Measurements from ENCODE around the gene MAPKAPK3. TPM values are rescaled to one million over a fixed set of nuclear protein-coding genes. Genes with fewer than 3 reads are reported as not detected.

The MAPKAPK3 gene
- total and polyA plus RNA-seq, 2 experiments from 2014 or later = 33.2 to 72.1 TPM

GRCh38 chr3:50653937-50654595 lies 37.1 kb downstream of the MAPKAPK3 start:
- 77 to 94% methylated on average over 3 of the region's 3 CpGs for WGBS, 2 experiments (ENCODE audit: low coverage in 1 of 2, low lambda C conversion rate in 2 of 2, missing lambda C conversion rate in 2 of 2)
- Histone ChIP-seq H3K79me2 (ENCODE audit: insufficient read depth) (no peaks in the 10 kb centered on the region), H3K4me2 (ENCODE audit: unreplicated experiment) (no peak overlapping the region), H3K9ac (no peak overlapping the region), H3K4me3 (no peak overlapping the region), H3K27me3 (replicated peaks; ENCODE audit: insufficient read depth) (no peaks in the 10 kb centered on the region), H2AFZ (no peak overlapping the region), H3K4me1 (ENCODE audit: insufficient read depth) (peaks cover 27% of the 10 kb centered on the region), H4K20me1 (ENCODE audit: insufficient read depth) (no peaks in the 10 kb centered on the region), H3F3A (ENCODE audit: insufficient read depth) (no peaks in the 10 kb centered on the region), H3K27ac (no peak overlapping the region), H3K9me3 (ENCODE audit: low read depth) (no peaks in the 10 kb centered on the region), H3K9me2 (ENCODE audit: insufficient read depth) (no peaks in the 10 kb centered on the region), H3K36me3 (ENCODE audit: low read depth) (no peaks in the 10 kb centered on the region)
- DNase-seq = no peak
- in situ Hi-C loops (cut with MboI) = no loop called here
- TF ChIP-seq EZH2phosphoT487 (IDR thresholded peaks at IDR 0.05; ENCODE audit: insufficient read depth, low read depth) (no peak), EZH2 (IDR thresholded peaks at IDR 0.05; ENCODE audit: insufficient read depth, poor library complexity, severe bottlenecking) (no peak)

- H3K4me1 ChIP-seq (ENCODE audit: insufficient read depth) = peaks cover 21% of the 10 kb centered on the region
- no peak overlapping the region for H3K4me3 ChIP-seq
- 29 to 31% methylated on average over 3 of the region's 3 CpGs for WGBS, 2 experiments (ENCODE audit: low coverage in 1 of 2, low lambda C conversion rate in 2 of 2, missing lambda C conversion rate in 2 of 2)
- no peaks in the 10 kb centered on the region for H3K36me3 ChIP-seq (ENCODE audit: low read depth)
- no peak overlapping the region for H2AFZ ChIP-seq
- H3K9me3 ChIP-seq (ENCODE audit: low read depth) = no peaks in the 10 kb centered on the region
- no peaks in the 10 kb centered on the region for H3K27me3 ChIP-seq (replicated peaks; ENCODE audit: insufficient read depth)
- H3K79me2 ChIP-seq (ENCODE audit: insufficient read depth) = no peaks in the 10 kb centered on the region
- H3K9ac ChIP-seq = no peak overlapping the region
- no peaks in the 10 kb centered on the region for H3K9me2 ChIP-seq (ENCODE audit: insufficient read depth)
- peak; percentile 64 for DNase-seq
- no peaks in the 10 kb centered on the region for H4K20me1 ChIP-seq (ENCODE audit: insufficient read depth)
- H3K27ac ChIP-seq = no peak overlapping the region
- TF ChIP-seq EZH2 (IDR thresholded peaks at IDR 0.05; ENCODE audit: insufficient read depth, poor library complexity, severe bottlenecking) (no peak), EZH2phosphoT487 (IDR thresholded peaks at IDR 0.05; ENCODE audit: insufficient read depth, low read depth) (no peak)
- in situ Hi-C loops (cut with MboI) = no loop called here
- no peaks in the 10 kb centered on the region for H3F3A ChIP-seq (ENCODE audit: insufficient read depth)
- H3K4me2 ChIP-seq (ENCODE audit: unreplicated experiment) = no peak overlapping the region
These were observed 38.3 kb downstream of the MAPKAPK3 start for GRCh38 chr3:50655009-50655830.

GRCh38 chr3:50656417-50657195 lies 39.7 kb downstream of the MAPKAPK3 start:
- H3K4me1 ChIP-seq (ENCODE audit: insufficient read depth) = peaks cover 21% of the 10 kb centered on the region
- TF ChIP-seq EZH2 (IDR thresholded peaks at IDR 0.05; ENCODE audit: insufficient read depth, poor library complexity, severe bottlenecking) (no peak), EZH2phosphoT487 (IDR thresholded peaks at IDR 0.05; ENCODE audit: insufficient read depth, low read depth) (no peak)
- H3K4me2 ChIP-seq (ENCODE audit: unreplicated experiment) = no peak overlapping the region
- H2AFZ ChIP-seq = no peak overlapping the region
- WGBS, 2 experiments (ENCODE audit: low coverage in 1 of 2, low lambda C conversion rate in 2 of 2, missing lambda C conversion rate in 2 of 2) = 68 to 72% methylated on average over 8 of the region's 8 CpGs
- no peaks in the 10 kb centered on the region for H3K79me2 ChIP-seq (ENCODE audit: insufficient read depth)
- no peaks in the 10 kb centered on the region for H3K9me2 ChIP-seq (ENCODE audit: insufficient read depth)
- H3F3A ChIP-seq (ENCODE audit: insufficient read depth) = no peaks in the 10 kb centered on the region
- H3K27me3 ChIP-seq (replicated peaks; ENCODE audit: insufficient read depth) = no peaks in the 10 kb centered on the region
- in situ Hi-C loops (cut with MboI) = no loop called here
- H3K9me3 ChIP-seq (ENCODE audit: low read depth) = no peaks in the 10 kb centered on the region
- H3K9ac ChIP-seq = no peak overlapping the region
- no peak overlapping the region for H3K4me3 ChIP-seq
- H3K36me3 ChIP-seq (ENCODE audit: low read depth) = no peaks in the 10 kb centered on the region
- H3K27ac ChIP-seq = no peak overlapping the region
- DNase-seq = no peak
- H4K20me1 ChIP-seq (ENCODE audit: insufficient read depth) = no peaks in the 10 kb centered on the region

- Histone ChIP-seq H3K36me3 (ENCODE audit: low read depth) (no peaks in the 10 kb centered on the region), H3K9me2 (ENCODE audit: insufficient read depth) (no peaks in the 10 kb centered on the region), H2AFZ (no peak overlapping the region), H3K79me2 (ENCODE audit: insufficient read depth) (no peaks in the 10 kb centered on the region), H3K9ac (no peak overlapping the region), H3K4me3 (no peak overlapping the region), H4K20me1 (ENCODE audit: insufficient read depth) (no peaks in the 10 kb centered on the region), H3K4me1 (ENCODE audit: insufficient read depth) (peaks cover 21% of the 10 kb centered on the region), H3F3A (ENCODE audit: insufficient read depth) (no peaks in the 10 kb centered on the region), H3K27me3 (replicated peaks; ENCODE audit: insufficient read depth) (no peaks in the 10 kb centered on the region), H3K9me3 (ENCODE audit: low read depth) (no peaks in the 10 kb centered on the region), H3K4me2 (ENCODE audit: unreplicated experiment) (no peak overlapping the region), H3K27ac (no peak overlapping the region)
- no peak for TF ChIP-seq EZH2 (IDR thresholded peaks at IDR 0.05; ENCODE audit: insufficient read depth, poor library complexity, severe bottlenecking)
- TF ChIP-seq EZH2phosphoT487 (IDR thresholded peaks at IDR 0.05; ENCODE audit: insufficient read depth, low read depth) = no peak
- in situ Hi-C loops (cut with MboI) = no loop called here
- no peak for DNase-seq
- WGBS, 2 experiments (ENCODE audit: low coverage in 1 of 2, low lambda C conversion rate in 2 of 2, missing lambda C conversion rate in 2 of 2) = 98% methylated on average over 5 of the region's 5 CpGs
These were observed 40.5 kb downstream of the MAPKAPK3 start for GRCh38 chr3:50657407-50657806.

Data from GM23248 (cell line).